ENCODE results near the gene TBCA.

The TBCA gene

GRCh38 chr5:77641963-77642737 is 134.0 kb downstream of the TBCA start:
- ATAC-seq: no peak

GRCh38 chr5:77641397-77641943 is 134.7 kb downstream of the TBCA start:
- ATAC-seq: no peak

All from activated CD4-positive, CD25-positive, alpha-beta regulatory T cell treated with anti-CD3 and anti-CD28 coated beads, Interleukin-2, amount 50 U/mL, for 24 hours (primary cell).